Measurements from ENCODE around the gene C3orf80. TPM values are rescaled to one million over a fixed set of nuclear protein-coding genes. Genes with fewer than 3 reads are reported as not detected.

The C3orf80 gene
- total and polyA plus RNA-seq, 2 experiments from 2014 or later, result 0.46 to 0.47 TPM

DNA sequence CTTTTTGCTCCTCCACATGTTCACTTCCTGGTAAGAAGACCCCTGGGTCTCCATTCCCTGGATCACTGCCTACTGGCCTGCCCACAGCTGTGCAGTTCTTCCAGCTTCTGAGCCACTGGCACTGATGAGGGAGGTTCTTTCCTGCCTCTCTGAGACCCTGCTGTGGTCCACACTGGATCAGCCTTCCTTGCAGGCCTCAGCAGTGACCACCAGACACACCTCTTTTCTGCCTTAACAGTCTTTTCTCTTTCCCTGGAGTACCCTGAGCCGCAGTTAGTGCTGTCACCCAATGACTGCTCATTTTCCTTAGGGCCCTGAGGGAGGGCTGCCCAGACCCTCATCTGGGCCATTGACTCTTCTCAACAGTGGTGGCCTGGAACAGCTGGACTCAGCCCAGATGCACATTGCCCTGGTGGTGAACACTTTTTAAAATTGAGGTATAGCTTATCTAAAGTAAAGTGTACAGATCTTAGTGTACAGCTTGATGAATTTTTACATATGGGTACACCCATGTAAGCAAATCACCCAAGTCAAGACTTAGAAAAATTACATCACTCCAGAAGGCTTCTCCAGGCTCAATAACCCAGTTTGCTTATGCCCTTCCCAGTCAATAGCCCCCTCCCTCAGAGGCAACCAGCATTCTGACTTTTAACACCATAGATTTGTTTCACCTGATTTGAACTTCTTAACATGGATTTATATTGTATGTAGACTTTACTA lies 32.8 kb upstream of the C3orf80 start:
- no peak for DNase-seq (ENCODE audit: low spot score)
- Histone ChIP-seq H3K9me2 (replicated peaks; ENCODE audit: insufficient read depth) (no peaks in the 10 kb centered on the region), H3K36me3 (replicated peaks; ENCODE audit: insufficient read depth, low read depth) (no peaks in the 10 kb centered on the region), H3K9me3 (ENCODE audit: low read depth) (no peaks in the 10 kb centered on the region), H3K4me2 (no peak overlapping the region), H2AFZ (no peak overlapping the region), H3K27ac (no peak overlapping the region), H3K27me3 (no peaks in the 10 kb centered on the region), H3K4me3 (no peak overlapping the region), H3K79me2 (no peaks in the 10 kb centered on the region), H3K4me1 (ENCODE audit: insufficient read depth) (peaks cover 2% of the 10 kb centered on the region), H4K20me1 (ENCODE audit: insufficient read depth, poor library complexity, severe bottlenecking) (no peaks in the 10 kb centered on the region)
- WGBS (ENCODE audit: low lambda C conversion rate, missing lambda C conversion rate), result 100% methylated on average over 1 of the region's 1 CpG
- TF ChIP-seq EZH2phosphoT487 (IDR thresholded peaks at IDR 0.05; ENCODE audit: low read depth, severe bottlenecking, unreplicated experiment) (no peak), EZH2 (IDR thresholded peaks at IDR 0.05; ENCODE audit: borderline replicate concordance) (no peak), CTCF (IDR thresholded peaks at IDR 0.05; ENCODE audit: poor library complexity) (no peak)

DNA sequence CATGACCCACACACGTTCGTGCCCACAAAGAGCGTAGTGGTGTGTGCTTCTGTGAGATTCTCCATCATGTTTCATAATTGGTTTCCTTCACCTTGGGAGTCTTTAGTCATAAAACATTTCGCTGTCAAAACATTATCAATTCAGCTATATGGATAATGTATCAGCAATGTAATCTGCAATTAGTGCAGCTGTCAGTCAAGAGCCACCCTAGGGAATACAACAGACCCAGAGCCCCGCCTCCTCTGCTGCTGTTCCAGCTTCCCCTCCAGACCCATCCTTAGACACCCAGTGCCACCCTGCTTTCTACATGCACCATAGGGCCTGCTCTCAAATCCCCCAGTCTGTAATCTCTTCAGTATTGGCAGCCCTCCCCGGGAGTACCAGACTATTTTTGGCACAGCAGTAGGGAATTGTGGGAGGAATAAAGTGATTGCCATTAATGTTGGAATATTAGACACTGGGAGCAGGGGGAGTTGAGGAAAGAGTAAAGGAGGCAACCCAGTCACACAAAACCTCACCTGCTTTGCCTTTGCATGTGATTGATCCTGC lies 31.5 kb upstream of the C3orf80 start:
- WGBS (ENCODE audit: low lambda C conversion rate, missing lambda C conversion rate), result 85% methylated on average over 6 of the region's 6 CpGs
- H3K27me3 ChIP-seq, result no peaks in the 10 kb centered on the region
- TF ChIP-seq CTCF (IDR thresholded peaks at IDR 0.05; ENCODE audit: poor library complexity) (no peak), EZH2phosphoT487 (IDR thresholded peaks at IDR 0.05; ENCODE audit: low read depth, severe bottlenecking, unreplicated experiment) (no peak)
- no peak overlapping the region for H3K27ac ChIP-seq
- peaks cover 2% of the 10 kb centered on the region for H3K4me1 ChIP-seq (ENCODE audit: insufficient read depth)
- no peaks in the 10 kb centered on the region for H3K9me3 ChIP-seq (ENCODE audit: low read depth)
- no peak for DNase-seq (ENCODE audit: low spot score)
- no peak overlapping the region for H3K4me3 ChIP-seq
- no peaks in the 10 kb centered on the region for H3K79me2 ChIP-seq
- no peaks in the 10 kb centered on the region for H3K9me2 ChIP-seq (replicated peaks; ENCODE audit: insufficient read depth)
- no peaks in the 10 kb centered on the region for H3K36me3 ChIP-seq (replicated peaks; ENCODE audit: insufficient read depth, low read depth)
- no peak overlapping the region for H3K4me2 ChIP-seq
- H4K20me1 ChIP-seq (ENCODE audit: insufficient read depth, poor library complexity, severe bottlenecking), result no peaks in the 10 kb centered on the region
- H2AFZ ChIP-seq, result no peak overlapping the region

DNA sequence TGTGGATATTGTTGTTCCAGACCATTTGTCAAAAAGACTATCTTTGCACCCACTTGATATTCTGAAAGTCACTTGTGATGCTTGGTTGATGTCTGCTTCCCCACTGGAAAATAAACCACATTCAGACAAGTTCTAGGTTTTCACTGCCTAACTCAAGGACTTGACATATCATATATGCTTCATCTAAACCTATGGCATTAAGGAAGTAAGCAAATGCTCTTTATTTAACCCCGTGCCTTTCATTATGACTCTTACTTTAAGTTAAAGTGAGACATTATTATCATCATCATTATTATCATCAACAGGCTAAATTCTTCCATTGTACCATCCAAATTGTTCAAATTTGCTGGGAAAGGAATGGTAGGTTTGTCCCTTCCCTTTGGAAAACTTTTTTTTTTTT lies 30.8 kb upstream of the C3orf80 start:
- Histone ChIP-seq H3K4me2 (no peak overlapping the region), H3K36me3 (replicated peaks; ENCODE audit: insufficient read depth, low read depth) (no peaks in the 10 kb centered on the region), H4K20me1 (ENCODE audit: insufficient read depth, poor library complexity, severe bottlenecking) (no peaks in the 10 kb centered on the region), H2AFZ (no peak overlapping the region), H3K27ac (no peak overlapping the region), H3K9me2 (replicated peaks; ENCODE audit: insufficient read depth) (no peaks in the 10 kb centered on the region), H3K27me3 (no peaks in the 10 kb centered on the region), H3K4me1 (ENCODE audit: insufficient read depth) (peaks cover 2% of the 10 kb centered on the region), H3K9me3 (ENCODE audit: low read depth) (no peaks in the 10 kb centered on the region), H3K79me2 (no peaks in the 10 kb centered on the region), H3K4me3 (no peak overlapping the region)
- DNase-seq (ENCODE audit: low spot score), result no peak
- no peak for TF ChIP-seq EZH2 (IDR thresholded peaks at IDR 0.05; ENCODE audit: borderline replicate concordance)
- no peak for TF ChIP-seq CTCF (IDR thresholded peaks at IDR 0.05; ENCODE audit: poor library complexity)
- no peak for TF ChIP-seq EZH2phosphoT487 (IDR thresholded peaks at IDR 0.05; ENCODE audit: low read depth, severe bottlenecking, unreplicated experiment)
- WGBS (ENCODE audit: low lambda C conversion rate, missing lambda C conversion rate), result 96% methylated on average over 1 of the region's 1 CpG
